Body of pancreas (tissue), 4 donors: ENCODE measurements around the gene CFI.

Experiments used
- CTCF ChIP-seq, 7 experiments: fragments of 450-650 bp in 4 of 7; fragments of 200-600 bp in 3 of 7; sonication (generic) in 3 of 7; IDR thresholded peaks; one replicate each; pipeline ENCODE4 v1.5.1; 2016 to 2019; ENCODE audit warnings: antibody characterized with exemption in 7 of 7
- POLR2A ChIP-seq, 3 donors: fragments of 450-650 bp; IDR thresholded peaks; one replicate each; pipeline ENCODE4 v1.6.1; 2016; ENCODE audit warnings: antibody characterized with exemption in 3 of 3, mild to moderate bottlenecking in 2 of 3

DNA sequence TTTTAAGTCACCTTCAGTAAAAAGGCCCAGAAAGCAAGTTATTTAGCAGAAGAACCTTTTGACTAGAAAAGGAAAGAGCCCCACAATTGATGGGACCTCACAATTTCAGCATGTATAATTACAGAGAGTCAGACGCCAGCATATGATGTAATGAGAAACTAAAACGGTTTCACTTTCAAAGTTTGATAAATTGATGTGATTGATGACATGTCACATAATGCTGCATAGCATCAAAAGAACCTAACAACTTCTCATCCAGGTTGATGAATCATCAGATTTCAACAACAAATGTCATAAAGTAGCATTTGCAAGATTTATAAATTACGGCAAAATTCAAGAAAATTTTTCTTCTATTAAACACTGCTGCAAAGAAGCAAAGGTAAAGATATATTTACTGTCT is 9.9 kb upstream of the CFI start:
- TF ChIP-seq CTCF (IDR thresholded peaks at IDR 0.05) (no peak), POLR2A (IDR thresholded peaks at IDR 0.05) (no peak)
